Loucy (cell line): Measurements from ENCODE around the gene TMEM170A.

Experiments used
- H2AFZ ChIP-seq: fragments of 200-600 bp; sonication (generic); 2 replicates; pipeline ENCODE4 v1.6.0; 2016; ENCODE audit warnings: antibody characterized with exemption, mild to moderate bottlenecking, low read length, moderate library complexity
- H3F3A ChIP-seq: fragments of 200-600 bp; 2 replicates; pipeline ENCODE4 v1.6.0; 2016; ENCODE audit warnings: antibody characterized with exemption, low read depth, mild to moderate bottlenecking
- H3K27me3 ChIP-seq: fragments of 200-600 bp; sonication (generic); 2 replicates; pipeline ENCODE4 v1.6.1; 2014; ENCODE audit warnings: low read length, mild to moderate bottlenecking; ENCODE audit not compliant: insufficient read depth, poor library complexity, severe bottlenecking
- H3K36me3 ChIP-seq: fragments of 200-600 bp; sonication (generic); 2 replicates; pipeline ENCODE4 v1.6.1; 2016; ENCODE audit warnings: low read length; ENCODE audit not compliant: insufficient read depth
- H3K4me1 ChIP-seq: fragments of 200-600 bp; sonication (generic); 2 replicates; pipeline ENCODE4 v1.5.1; 2014; ENCODE audit warnings: low read length, mild to moderate bottlenecking; ENCODE audit not compliant: insufficient read depth, poor library complexity, severe bottlenecking
- H3K4me2 ChIP-seq: fragments of 200-600 bp; sonication (generic); 2 replicates; pipeline ENCODE4 v1.6.0; 2014; ENCODE audit warnings: antibody characterized with exemption, low read length, low read depth, mild to moderate bottlenecking; ENCODE audit not compliant: poor library complexity, severe bottlenecking
- H3K4me3 ChIP-seq: fragments of 200-600 bp; sonication (generic); 2 replicates; pipeline ENCODE4 v1.5.1; 2014; ENCODE audit warnings: low read length, mild to moderate bottlenecking, mixed read lengths; ENCODE audit not compliant: poor library complexity, severe bottlenecking
- H3K79me2 ChIP-seq: fragments of 200-600 bp; sonication (generic); 2 replicates; pipeline ENCODE4 v1.6.1; 2014; ENCODE audit warnings: low read length; ENCODE audit not compliant: insufficient read depth
- H3K9ac ChIP-seq: fragments of 200-600 bp; sonication (generic); 2 replicates; pipeline ENCODE4 v1.6.0; 2014; ENCODE audit warnings: mild to moderate bottlenecking, low read depth, low read length, moderate library complexity; ENCODE audit not compliant: poor library complexity, severe bottlenecking
- H3K9me2 ChIP-seq: fragments of 200-600 bp; sonication (generic); replicated peaks from 2 replicates; pipeline ENCODE4 v1.6.1; 2016; ENCODE audit warnings: low read depth, low read length, mixed read lengths
- H3K9me3 ChIP-seq: fragments of 200-600 bp; sonication (generic); 2 replicates; pipeline ENCODE4 v1.6.1; 2014; ENCODE audit warnings: mild to moderate bottlenecking, antibody characterized with exemption, low read length, low read depth; ENCODE audit not compliant: insufficient read depth
- H4K20me1 ChIP-seq: fragments of 200-600 bp; sonication (generic); 2 replicates; pipeline ENCODE4 v1.6.0; 2014; ENCODE audit warnings: antibody characterized with exemption, low read length, mild to moderate bottlenecking; ENCODE audit not compliant: insufficient read depth, poor library complexity, severe bottlenecking
- CTCF ChIP-seq: fragments of 200-600 bp; sonication (generic); conservative IDR thresholded peaks from 2 replicates; pipeline ENCODE4 v1.5.1; 2014; ENCODE audit warnings: mild to moderate bottlenecking, antibody characterized with exemption, low read length
- EZH2phosphoT487 ChIP-seq: fragments of 200-600 bp; IDR thresholded peaks from 2 replicates; pipeline ENCODE4 v1.6.1; 2018; ENCODE audit warnings: antibody characterized with exemption, mild to moderate bottlenecking, moderate library complexity, borderline replicate concordance

The TMEM170A gene

GRCh38 chr16:75421820-75422126 lies 42.7 kb downstream of the TMEM170A start:
- no peaks in the 10 kb centered on the region for H3F3A ChIP-seq
- no peak overlapping the region for H3K4me3 ChIP-seq
- H3K4me1 ChIP-seq = peaks cover 13% of the 10 kb centered on the region
- H3K4me2 ChIP-seq = peak overlapping the region; percentile 71
- TF ChIP-seq CTCF (no peak), EZH2phosphoT487 (no peak)
- H4K20me1 ChIP-seq = peaks cover 7% of the 10 kb centered on the region
- no peaks in the 10 kb centered on the region for H3K36me3 ChIP-seq
- no peaks in the 10 kb centered on the region for H3K9me2 ChIP-seq
- H3K27me3 ChIP-seq = no peaks in the 10 kb centered on the region
- no peak overlapping the region for H2AFZ ChIP-seq
- H3K79me2 ChIP-seq = peaks cover 57% of the 10 kb centered on the region
- H3K9ac ChIP-seq = peak overlapping the region; percentile 49
- H3K9me3 ChIP-seq = no peaks in the 10 kb centered on the region

- H3K4me1 ChIP-seq = peaks cover 13% of the 10 kb centered on the region
- no peaks in the 10 kb centered on the region for H3F3A ChIP-seq
- TF ChIP-seq EZH2phosphoT487 (no peak), CTCF (no peak)
- H2AFZ ChIP-seq = peak overlapping the region; percentile 60; the same call in 1 of the 2 replicates
- peaks cover 58% of the 10 kb centered on the region for H3K79me2 ChIP-seq
- no peaks in the 10 kb centered on the region for H3K9me3 ChIP-seq
- H3K36me3 ChIP-seq = no peaks in the 10 kb centered on the region
- peak overlapping the region; percentile 49 for H3K9ac ChIP-seq
- H3K4me2 ChIP-seq = peak overlapping the region; percentile 71
- no peaks in the 10 kb centered on the region for H3K9me2 ChIP-seq
- H3K27me3 ChIP-seq = no peaks in the 10 kb centered on the region
- peak overlapping the region; percentile 51 for H3K4me3 ChIP-seq
- H4K20me1 ChIP-seq = peaks cover 7% of the 10 kb centered on the region
Measured at GRCh38 chr16:75420987-75421819, 43.3 kb downstream of the TMEM170A start.

- Histone ChIP-seq H3K4me2 (no peak overlapping the region), H3K9me3 (no peaks in the 10 kb centered on the region)
Measured at GRCh38 chr16:75416904-75417565, 47.5 kb downstream of the TMEM170A start.

More at GRCh38 chr16:75416904-75417565, 47.5 kb downstream of the TMEM170A start:
- Histone ChIP-seq H3K9me2 (no peaks in the 10 kb centered on the region), H2AFZ (no peak overlapping the region), H4K20me1 (peaks cover 7% of the 10 kb centered on the region), H3K9ac (no peak overlapping the region), H3F3A (no peaks in the 10 kb centered on the region), H3K79me2 (peaks cover 45% of the 10 kb centered on the region), H3K36me3 (peaks cover 11% of the 10 kb centered on the region), H3K4me3 (no peak overlapping the region), H3K4me1 (peaks cover 13% of the 10 kb centered on the region), H3K27me3 (no peaks in the 10 kb centered on the region)
- no peak for TF ChIP-seq CTCF
- TF ChIP-seq EZH2phosphoT487 = no peak
